Measurements from ENCODE around the gene E2F6.

DNA sequence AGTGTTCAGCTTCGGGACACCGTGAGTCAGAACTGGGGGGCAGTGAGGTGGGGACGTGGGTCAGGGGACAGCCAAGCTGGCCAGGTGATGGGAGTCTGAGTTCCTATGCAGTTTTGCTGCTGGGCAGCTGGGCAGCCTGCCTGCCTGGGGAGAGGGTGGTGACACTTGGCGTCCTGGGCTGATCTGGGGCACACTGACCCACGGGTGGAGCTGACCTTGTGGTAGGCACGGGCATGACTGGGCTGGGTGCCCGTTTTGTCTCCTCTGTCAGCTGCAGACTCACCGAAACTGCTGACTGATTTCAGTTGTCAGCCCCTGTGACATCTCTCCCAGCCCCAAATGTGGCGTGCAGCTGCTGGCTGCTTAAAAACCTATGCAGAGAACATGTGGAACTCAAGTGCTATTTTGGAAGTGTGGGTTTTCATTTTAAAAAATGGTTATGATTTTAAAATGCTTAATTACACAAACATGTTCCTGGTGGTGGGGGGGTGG is 32.6 kb upstream of the E2F6 start:
- TF ChIP-seq CTCF (IDR thresholded peaks at IDR 0.05; ENCODE audit: poor library complexity, severe bottlenecking) (no peak), RAD21 (conservative IDR thresholded peaks at IDR 0.05) (no peak), POLR2AphosphoS5 (IDR thresholded peaks at IDR 0.05) (no peak), EP300 (conservative IDR thresholded peaks at IDR 0.05; ENCODE audit: poor library complexity, severe bottlenecking) (no peak)
- TF ChIP-seq, protein P1, sequence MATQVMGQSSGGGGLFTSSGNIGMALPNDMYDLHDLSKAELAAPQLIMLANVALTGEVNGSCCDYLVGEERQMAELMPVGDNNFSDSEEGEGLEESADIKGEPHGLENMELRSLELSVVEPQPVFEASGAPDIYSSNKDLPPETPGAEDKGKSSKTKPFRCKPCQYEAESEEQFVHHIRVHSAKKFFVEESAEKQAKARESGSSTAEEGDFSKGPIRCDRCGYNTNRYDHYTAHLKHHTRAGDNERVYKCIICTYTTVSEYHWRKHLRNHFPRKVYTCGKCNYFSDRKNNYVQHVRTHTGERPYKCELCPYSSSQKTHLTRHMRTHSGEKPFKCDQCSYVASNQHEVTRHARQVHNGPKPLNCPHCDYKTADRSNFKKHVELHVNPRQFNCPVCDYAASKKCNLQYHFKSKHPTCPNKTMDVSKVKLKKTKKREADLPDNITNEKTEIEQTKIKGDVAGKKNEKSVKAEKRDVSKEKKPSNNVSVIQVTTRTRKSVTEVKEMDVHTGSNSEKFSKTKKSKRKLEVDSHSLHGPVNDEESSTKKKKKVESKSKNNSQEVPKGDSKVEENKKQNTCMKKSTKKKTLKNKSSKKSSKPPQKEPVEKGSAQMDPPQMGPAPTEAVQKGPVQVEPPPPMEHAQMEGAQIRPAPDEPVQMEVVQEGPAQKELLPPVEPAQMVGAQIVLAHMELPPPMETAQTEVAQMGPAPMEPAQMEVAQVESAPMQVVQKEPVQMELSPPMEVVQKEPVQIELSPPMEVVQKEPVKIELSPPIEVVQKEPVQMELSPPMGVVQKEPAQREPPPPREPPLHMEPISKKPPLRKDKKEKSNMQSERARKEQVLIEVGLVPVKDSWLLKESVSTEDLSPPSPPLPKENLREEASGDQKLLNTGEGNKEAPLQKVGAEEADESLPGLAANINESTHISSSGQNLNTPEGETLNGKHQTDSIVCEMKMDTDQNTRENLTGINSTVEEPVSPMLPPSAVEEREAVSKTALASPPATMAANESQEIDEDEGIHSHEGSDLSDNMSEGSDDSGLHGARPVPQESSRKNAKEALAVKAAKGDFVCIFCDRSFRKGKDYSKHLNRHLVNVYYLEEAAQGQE (IDR thresholded peaks at IDR 0.05; ENCODE audit: borderline replicate concordance): no peak

Measured in neural cell (in vitro differentiated cells).